Stimulated activated CD8-positive, alpha-beta memory T cell treated with anti-CD3 and anti-CD28 coated beads, Interleukin-15, amount 100 ng/mL, for 48 hours (primary cell): ENCODE data around the gene PRF1.

ENCODE experiments used
- DNase-seq, 2 donors: peaks; one replicate each; pipeline ENCODE4 v3.0.0-alpha.2; 2020; ENCODE audit warnings: low read depth in 2 of 2

The PRF1 gene

DNA sequence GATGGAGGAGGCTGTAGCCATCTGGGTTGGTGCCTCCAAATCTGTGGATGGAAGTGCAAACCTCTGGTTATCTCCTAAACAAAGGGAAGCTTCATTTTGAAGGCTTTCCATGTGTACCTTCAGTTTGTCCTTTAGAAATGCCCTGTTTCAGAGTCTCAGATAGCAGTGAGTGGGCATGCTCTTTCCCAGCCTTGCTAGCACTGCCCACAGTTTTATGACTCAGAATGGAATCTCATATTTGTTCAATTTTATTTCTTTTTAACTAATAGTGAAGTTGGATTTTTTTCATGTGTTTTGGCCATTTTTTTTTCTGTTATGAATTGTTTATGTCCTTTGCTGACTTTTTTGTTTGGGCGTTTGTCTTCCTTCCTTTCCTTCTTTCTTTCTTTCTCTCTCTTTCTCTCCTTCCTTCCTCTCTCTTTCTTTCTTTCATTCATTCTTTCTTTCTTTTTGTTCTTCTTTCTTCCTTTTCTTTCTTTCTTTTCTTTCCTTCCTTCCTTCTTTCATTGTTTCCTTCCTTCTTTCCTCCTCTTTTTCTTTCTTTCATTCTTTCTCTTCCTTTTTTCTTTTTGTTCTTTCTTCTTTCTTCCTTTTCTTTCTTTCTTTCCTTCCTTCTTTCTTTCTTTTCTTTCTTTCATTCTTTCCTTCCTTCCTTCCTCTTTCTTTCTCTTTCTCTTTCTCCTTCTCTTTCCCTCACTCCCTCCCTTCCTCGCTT lies 25.6 kb downstream of the PRF1 start:
- DNase-seq, result no peak

DNA sequence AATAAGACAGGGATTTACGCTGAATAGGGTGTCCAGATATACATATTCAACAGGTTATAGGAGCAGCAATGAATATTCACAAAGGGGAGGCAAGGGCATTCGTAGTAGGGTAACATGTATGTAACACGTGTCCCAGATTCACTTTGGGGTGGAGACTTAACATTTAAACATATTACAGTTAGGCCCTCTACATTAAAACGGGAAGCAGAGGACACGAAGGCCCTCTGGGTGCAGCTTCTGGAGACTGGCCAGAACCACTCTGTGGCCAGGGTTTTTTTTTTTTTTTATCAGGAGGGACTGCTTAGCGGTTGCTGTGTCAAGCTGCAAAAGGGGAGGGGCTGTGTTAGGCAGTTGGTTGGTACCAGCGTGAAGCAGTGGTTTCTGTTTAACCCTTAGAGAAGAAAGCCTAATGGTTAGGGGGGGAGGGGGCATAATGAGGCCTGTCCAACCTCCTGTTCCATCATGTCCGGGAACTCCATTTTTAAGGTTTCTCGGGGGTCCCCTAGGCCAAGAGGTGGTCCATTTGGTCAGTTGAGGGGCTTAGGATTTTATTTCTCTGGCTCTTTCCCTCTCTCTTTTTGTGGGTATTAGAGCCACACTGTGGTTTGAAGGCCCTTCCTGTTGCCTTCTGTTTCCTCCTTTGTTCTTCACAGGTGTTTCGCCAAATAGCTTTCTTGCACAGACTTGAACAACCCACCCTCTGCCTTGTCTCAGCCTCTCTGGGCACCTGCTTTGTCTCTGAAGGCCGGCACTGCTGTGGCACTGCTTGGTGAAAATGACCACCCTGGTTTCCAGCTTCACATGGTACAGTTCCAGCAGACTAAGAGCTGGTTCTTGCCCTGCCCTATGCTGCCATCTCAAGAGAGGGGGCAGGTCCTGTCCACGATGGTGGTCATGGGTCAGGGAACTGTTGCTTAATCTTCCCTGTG lies 26.4 kb downstream of the PRF1 start:
- peak in 1 of 2 donors; percentile 35 for DNase-seq

- no peak for DNase-seq
These were observed 27.1 kb downstream of the PRF1 start for GRCh38 chr10:70575486-70575873.

DNA sequence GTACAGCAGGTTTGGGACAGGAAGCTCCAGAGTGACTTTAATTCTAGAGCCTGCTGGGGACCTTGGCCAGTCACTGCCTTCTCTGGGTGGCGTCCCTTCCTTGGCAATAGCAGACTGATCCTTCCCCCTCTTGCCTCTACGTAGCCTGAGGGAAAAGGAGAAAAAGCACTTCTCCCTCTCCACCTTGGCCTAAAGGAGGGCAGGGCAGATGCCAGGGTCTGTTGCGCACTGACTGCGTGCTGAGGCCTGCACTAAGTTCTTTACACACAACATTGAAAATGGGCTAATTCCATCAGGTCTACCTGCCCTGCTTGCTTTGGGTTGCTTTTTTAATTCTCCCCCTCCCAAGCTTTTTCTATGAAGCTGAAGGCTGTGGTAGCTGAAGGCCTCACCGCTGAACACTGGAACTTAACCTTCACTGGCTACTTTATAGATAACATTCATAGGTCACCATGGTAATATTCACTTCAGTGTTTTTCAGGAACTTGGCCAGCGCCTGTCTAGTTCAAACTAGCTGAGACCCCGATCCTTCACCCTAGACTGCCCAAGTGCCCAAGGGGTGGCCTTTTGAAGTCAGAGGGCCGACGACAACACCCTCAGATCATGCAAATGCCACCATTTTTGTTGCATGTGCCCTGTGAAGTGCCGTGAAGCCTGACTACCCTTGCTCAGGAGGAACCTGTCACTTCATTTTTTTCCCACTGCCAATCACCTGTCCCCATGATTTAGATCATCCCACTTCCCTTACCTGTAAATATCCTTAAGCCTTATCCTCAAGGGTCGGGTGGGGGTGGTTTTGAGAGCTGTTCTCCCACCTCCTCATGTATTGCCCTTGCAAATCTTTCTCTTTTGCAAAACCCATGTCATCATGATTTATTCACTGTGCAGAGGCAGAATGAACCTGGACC lies 28.7 kb downstream of the PRF1 start:
- DNase-seq, result no peak

DNA sequence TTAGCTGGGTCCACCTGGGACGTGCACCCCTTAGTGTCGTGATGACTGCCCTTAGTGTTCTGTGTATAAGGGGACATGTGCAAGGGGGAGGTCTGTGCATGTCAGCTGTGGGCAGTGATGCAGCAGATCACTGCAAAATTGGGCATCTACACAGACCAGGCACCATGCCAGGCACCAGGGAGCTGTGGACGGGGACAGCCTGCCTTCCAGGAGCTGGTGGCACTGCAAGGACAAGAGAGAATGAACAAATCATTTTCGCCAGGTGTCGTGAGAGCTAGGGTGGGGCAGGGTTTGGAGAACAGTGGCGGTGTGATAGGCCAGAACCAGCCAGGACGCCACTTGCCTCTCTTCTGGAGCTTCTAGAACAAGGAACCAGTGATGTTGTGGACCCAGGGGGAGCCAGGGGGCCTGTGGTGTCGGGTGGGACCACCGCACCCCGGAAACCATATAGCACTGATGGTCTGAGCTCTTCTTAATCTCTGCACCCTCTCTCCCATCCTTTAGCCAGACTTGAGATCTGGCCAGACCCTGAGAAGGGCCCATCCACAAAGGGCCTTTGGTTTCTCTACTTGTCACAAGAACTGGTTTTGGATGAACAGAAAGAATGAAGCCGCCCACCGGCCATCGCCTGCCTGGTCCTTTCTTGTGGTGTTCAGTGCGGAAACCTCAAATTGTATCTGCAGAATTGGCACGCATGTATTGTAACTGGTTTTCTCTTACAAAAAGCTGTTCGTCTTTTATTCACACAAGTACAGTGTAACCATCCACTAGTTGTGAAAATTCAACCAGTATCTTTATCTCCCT lies 30.7 kb downstream of the PRF1 start:
- DNase-seq, result no peak

DNA sequence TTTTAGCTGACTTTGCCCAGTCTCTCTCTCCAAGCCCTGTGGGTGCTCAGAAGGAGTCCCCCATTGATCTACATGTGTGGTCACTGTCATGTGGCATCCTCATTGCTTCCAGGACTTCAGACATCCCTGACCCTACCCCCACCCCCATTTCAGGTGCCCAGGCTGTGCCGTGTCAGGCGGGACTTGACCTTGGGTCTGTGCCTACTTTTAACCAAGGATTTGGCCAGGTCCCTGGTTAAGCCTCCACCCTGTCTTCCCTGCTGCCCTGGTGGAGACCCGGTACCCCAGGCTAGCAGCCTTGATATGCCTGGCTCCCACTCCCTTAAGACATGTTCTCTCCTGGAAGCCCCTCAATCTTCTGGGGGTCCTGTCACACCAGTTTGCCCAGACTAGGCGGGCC lies 31.3 kb downstream of the PRF1 start:
- no peak for DNase-seq

DNA sequence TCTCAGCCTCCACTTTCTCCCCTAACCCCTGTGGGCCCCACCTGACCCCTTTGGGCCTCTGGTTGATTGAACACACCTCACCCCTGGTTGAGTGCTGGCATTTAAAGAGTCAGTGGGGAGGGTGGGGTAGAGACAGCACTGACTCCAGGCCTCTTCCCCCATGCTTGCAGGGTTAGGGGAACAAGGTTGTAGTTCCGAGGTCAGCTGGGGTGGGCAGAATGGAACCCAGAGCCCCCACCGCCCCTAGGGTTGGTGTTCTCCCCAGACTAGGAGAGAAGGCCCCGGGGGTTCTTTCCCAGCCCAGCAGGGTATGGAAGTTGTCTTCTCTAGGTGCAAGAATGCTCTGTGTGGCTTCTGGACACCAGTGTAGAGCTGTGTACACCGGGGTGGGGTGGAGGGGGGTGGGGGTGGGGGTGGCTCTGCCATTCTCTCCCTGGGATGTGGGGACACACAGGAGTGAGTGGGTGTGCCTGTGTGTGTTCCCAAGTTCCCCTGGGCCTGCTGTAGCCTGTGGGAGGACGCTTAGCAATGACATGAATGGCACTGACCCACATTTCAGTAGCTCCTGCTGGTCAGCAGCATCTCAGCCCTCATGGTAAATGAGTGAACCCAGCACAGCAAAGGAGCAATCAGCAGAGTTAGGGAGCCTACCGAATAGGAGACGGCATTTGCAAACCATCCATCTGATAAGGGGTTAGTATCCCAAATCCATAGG lies 33.6 kb downstream of the PRF1 start:
- no peak for DNase-seq

DNA sequence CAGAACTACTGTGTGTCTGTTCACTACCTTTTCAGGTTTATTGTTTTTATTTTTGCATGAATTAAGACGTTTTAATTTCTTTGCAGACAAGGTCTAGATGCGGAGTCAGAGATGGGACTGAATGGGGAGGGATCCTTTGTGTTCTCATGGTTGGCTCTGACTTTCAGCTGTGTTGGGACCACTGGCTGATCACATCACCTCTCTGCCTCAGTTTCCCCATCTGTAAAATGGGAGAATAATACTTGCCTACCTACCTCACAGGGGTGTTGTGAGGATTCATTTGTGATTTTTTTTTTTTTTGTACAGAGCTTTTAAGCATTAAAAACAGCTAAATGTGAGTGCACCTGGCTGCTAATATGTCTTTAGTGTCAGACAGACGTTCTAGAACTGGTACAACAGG lies 34.4 kb downstream of the PRF1 start:
- DNase-seq, result no peak

DNA sequence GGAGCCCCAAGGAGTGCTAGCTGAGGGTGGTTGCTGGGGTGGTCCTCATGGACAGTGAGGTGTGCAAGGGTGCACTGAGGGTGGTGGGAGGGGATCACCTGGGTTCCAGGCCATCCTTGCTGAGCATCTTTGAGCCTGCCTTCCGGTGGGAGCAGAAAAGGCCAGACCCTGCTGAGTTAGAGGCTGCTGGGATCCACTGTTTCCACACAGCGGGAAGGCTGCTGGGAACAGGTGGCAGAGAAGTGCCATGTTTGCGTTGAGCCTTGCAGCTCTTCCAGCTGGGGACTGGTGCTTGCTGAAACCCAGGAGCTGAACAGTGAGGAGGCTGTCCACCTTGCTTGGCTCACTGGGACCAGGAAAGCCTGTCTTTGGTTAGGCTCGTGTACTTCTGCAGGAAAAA lies 34.9 kb downstream of the PRF1 start:
- no peak for DNase-seq

GRCh38 chr10:70566515-70567290 lies 35.8 kb downstream of the PRF1 start:
- DNase-seq, result no peak

- no peak for DNase-seq
These were observed 36.7 kb downstream of the PRF1 start for GRCh38 chr10:70565556-70566514.

DNA sequence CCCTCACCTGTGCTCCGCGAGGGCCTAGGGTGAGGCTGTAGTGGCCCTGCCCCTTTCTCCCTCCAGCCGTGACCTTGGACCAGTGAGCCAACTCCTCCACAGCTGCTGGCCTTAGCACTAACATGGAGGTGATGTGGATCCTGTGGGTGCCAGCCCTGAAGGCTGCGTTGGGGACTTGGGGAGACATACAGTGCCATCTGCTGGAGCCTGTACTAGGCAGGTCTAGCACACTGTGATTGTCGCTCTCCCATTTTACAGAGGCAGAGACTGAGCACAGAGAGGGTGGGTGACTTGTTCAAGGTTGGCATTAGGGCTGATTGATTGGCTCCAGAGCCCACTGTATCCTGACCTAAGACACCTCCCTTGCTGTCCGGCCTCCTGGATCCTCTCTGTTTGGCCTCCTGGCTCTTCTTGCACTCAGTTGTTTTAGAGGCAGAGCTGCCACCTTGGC lies 37.6 kb downstream of the PRF1 start:
- DNase-seq, result no peak

GRCh38 chr10:70564113-70564725 lies 38.3 kb downstream of the PRF1 start:
- no peak for DNase-seq

DNA sequence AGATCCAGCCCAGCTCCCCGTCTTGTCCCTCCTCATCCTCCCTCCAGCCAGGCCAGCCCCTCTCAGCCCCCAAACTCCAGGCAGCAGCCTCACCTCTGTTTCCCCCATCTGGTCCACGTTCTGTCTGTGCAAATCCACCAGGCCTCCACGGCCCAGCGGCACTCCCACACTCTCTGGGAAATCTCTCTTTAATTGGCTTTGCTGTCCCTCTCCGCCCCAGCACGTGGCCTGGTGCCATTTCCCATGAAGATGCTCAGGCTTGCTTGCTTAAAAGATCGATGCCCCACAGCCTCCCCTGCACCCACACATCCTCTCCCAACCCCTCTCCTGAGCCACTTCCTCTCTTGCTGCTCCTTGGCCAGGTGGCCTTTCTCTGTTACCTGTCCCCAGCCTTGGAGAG lies 39.3 kb downstream of the PRF1 start:
- no peak for DNase-seq

GRCh38 chr10:70562036-70562755 lies 40.3 kb downstream of the PRF1 start:
- no peak for DNase-seq

DNA sequence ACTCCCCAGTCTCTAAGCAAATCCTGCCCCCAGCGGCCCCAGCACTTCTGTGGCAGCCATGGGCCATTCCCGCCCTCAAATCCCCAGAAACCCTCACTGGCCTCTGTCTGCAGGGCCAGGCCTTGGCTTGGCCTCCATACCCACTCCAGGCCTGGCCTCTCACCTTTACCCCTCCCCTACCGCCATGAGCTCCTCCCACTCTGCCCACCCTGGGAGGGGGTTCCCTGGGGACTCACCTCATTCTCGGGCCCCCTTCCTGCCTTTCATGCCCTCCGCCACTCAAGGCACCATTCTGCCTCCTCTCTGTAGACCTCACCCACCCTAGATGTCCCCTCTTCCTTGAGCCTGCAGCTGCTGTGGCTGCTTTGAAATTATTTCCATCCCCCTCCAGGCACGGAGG lies 41.0 kb downstream of the PRF1 start:
- no peak for DNase-seq

DNA sequence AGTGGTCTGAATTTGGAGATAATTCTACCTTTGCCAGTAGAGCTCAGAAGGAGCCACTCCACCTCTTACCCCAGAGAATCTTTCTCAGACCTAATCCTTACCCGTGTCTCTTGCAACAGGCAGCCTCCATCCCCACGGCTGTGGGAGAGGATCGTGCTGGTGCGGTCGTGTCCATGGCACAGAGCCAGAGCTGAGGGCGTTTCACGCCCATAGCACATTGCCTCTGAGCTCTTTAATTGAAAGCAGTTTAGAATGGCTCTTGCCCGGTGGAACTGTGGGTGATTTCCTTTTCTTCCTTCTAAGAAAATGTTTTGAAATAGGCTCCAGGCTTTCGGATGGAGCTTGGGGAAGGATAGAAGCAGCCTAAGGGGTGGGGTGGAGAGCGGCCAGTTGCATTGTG lies 41.5 kb downstream of the PRF1 start:
- no peak for DNase-seq
